HG03095 (cell line): ENCODE measurements around the gene KCTD14.
"Not testable (repeated sequence)": the region's sequence is repeated elsewhere in the genome, so short reads cannot be mapped to it uniquely, and the experiment has no call there.

Source experiments
- ATAC-seq: cut with Tn5 transposase; IDR thresholded peaks from one replicate; pipeline ENCODE4 v1.9.1; 2021; ENCODE audit warnings: moderate library complexity; ENCODE audit not compliant: unreplicated experiment

KCTD14 gene

GRCh38 chr11:78025378-78025777, 2.3 kb upstream of the KCTD14 start:
- ATAC-seq = no peak

GRCh38 chr11:78023426-78023825, 350 bp upstream of the KCTD14 start:
- no peak for ATAC-seq

- no peak for ATAC-seq
Measured at GRCh38 chr11:78021611-78022010, 1.5 kb downstream of the KCTD14 start.

GRCh38 chr11:78020246-78020645, 2.8 kb downstream of the KCTD14 start:
- ATAC-seq = no peak

- no peak for ATAC-seq
Measured at GRCh38 chr11:78019808-78020207, 3.3 kb downstream of the KCTD14 start.

GRCh38 chr11:78015878-78016277, 7.2 kb downstream of the KCTD14 start:
- no peak for ATAC-seq

GRCh38 chr11:78014937-78015520, 8.0 kb downstream of the KCTD14 start:
- ATAC-seq = not testable (repeated sequence)

GRCh38 chr11:78011301-78011700, 11.8 kb downstream of the KCTD14 start:
- ATAC-seq = no peak

GRCh38 chr11:78010755-78011154, 12.3 kb downstream of the KCTD14 start:
- ATAC-seq = no peak

GRCh38 chr11:78010304-78010703, 12.8 kb downstream of the KCTD14 start:
- ATAC-seq = no peak

- no peak for ATAC-seq
Measured at GRCh38 chr11:78009062-78009461, 14.0 kb downstream of the KCTD14 start.

- no peak for ATAC-seq
Measured at GRCh38 chr11:78000193-78000592, 22.9 kb downstream of the KCTD14 start.

GRCh38 chr11:77999446-78000030, 23.5 kb downstream of the KCTD14 start:
- no peak for ATAC-seq

- ATAC-seq = peak; percentile 98
Measured at GRCh38 chr11:77994434-77995362, 28.4 kb downstream of the KCTD14 start, which contains the start of gene INTS4. TSS of gene INTS4 (minus strand) at chr11:77994668. CDS start at chr11:77994643, 25 bp downstream.

- no peak for ATAC-seq
Measured at GRCh38 chr11:77993902-77994301, 29.2 kb downstream of the KCTD14 start.

- ATAC-seq = no peak
Measured at GRCh38 chr11:77990981-77991380, 32.1 kb downstream of the KCTD14 start.

- ATAC-seq = not testable (repeated sequence)
Measured at GRCh38 chr11:77986456-77986855, 36.6 kb downstream of the KCTD14 start.

- no peak for ATAC-seq
Measured at GRCh38 chr11:77981346-77981947, 41.6 kb downstream of the KCTD14 start.

GRCh38 chr11:77968337-77968736, 54.7 kb downstream of the KCTD14 start:
- ATAC-seq = no peak

- ATAC-seq = no peak
Measured at GRCh38 chr11:77967753-77968152, 55.3 kb downstream of the KCTD14 start.

GRCh38 chr11:77967121-77967520, 56.0 kb downstream of the KCTD14 start:
- ATAC-seq = no peak
